Limb (tissue), 2 donors: ENCODE measurements around the gene IL24.

ENCODE experiments used
- DNase-seq, 2 donors: peaks; one replicate each; pipeline ENCODE4 v3.0.0-alpha.2; 2016; ENCODE audit errors: extremely low spot score in 2 of 2

The IL24 gene

GRCh38 chr1:206878456-206878855, 18.8 kb upstream of the IL24 start:
- no peak for DNase-seq

- no peak for DNase-seq
Measured at GRCh38 chr1:206880314-206880713, 16.9 kb upstream of the IL24 start.

DNA sequence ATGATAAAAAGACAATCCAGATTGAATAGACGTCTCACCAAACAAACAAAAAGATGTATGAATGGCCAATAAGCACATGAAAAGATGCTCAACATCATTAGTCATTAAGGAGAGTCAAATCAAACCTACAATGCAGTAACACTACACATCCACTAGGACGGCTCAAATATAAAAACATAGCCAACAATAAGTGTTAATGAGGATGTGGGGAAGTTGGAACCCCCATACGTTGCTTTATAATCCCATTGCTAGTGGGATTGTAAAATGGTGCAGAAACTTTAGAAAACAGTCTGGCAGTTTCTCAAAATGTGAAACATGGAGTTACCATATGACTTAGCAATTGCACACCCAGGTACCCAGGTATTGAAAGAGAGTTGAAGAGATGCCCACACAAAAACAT, 14.7 kb upstream of the IL24 start:
- DNase-seq, result no peak

DNA sequence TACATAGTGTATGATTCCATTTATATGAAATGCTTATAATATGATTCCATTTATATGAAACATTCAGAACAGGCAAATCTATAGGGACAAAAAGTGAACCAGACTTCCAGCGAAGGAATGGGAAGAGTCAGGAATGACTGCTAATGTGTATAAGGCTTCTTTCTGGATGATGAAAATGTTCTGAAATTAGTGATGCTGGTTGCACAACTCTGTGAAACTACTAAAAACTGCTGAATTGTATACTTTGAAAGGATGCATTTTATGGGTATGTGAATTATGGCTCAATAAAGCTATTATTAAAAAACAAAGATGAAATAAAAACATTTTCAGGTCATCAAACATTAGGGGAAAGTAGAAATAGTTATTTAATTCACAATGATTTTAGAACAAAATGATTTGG, 14.1 kb upstream of the IL24 start:
- DNase-seq, result no peak

DNA sequence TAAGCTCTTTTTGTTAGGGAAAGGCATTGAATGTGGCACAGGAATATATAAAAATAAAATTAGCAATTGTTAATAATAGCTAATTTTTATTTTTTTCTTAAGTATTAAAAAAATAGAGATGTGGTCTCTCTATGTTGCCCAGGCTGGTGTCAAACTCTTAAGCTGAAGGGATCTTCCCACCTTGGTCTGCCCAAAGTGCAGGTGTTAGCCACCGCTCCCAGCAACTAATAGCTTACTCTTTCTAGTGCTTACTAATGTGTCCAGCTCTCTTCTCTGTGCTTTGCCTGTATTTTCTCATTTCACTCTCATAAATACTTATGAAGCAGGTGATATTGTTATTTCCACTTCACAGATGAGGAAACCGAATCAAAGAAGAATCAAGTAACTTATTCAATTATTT, 13.4 kb upstream of the IL24 start:
- no peak for DNase-seq

- DNase-seq, result no peak
Measured at GRCh38 chr1:206885341-206886060, 11.7 kb upstream of the IL24 start.

GRCh38 chr1:206886831-206887230, 10.4 kb upstream of the IL24 start:
- DNase-seq, result no peak

DNA sequence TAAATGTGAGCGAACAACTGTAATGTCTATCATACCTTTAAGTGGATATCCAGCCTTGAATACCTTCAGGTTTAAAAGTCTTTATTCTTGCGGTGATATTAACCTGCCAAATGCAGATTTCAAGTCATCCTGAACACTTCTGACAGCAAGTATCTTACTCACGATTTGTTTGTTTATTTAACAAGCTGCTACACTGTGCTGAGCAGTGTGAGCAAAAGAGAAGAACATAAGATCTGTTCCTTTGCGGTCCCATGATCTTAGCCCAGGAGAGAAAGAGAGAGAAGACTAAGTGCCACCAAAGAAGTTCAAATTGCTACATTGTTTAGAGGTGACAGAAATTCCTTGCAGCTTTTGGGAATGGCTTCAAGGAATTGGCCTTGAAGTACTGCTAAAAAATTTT, 9.5 kb upstream of the IL24 start:
- DNase-seq, result no peak

GRCh38 chr1:206890125-206891060, 6.8 kb upstream of the IL24 start:
- DNase-seq, result no peak

DNA sequence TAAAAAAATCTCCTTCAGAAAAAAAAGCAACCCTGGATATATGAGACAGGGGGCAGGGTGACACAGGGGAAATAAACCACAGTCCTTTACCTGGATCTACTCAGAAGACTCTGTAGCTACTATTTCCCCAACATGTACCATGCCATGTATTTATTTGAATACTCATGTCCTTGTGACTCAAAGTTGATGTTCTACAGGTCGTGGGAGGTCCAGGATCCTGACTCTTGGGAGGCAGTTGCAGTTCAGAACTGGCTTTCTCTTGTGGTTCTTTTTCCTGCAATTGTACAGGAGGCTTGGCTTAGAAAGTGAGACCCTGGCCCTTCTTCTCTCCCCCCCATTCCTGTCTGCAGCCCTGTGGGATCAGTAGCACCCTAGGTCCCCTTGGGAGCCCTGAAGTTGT, 5.8 kb upstream of the IL24 start:
- no peak for DNase-seq

DNA sequence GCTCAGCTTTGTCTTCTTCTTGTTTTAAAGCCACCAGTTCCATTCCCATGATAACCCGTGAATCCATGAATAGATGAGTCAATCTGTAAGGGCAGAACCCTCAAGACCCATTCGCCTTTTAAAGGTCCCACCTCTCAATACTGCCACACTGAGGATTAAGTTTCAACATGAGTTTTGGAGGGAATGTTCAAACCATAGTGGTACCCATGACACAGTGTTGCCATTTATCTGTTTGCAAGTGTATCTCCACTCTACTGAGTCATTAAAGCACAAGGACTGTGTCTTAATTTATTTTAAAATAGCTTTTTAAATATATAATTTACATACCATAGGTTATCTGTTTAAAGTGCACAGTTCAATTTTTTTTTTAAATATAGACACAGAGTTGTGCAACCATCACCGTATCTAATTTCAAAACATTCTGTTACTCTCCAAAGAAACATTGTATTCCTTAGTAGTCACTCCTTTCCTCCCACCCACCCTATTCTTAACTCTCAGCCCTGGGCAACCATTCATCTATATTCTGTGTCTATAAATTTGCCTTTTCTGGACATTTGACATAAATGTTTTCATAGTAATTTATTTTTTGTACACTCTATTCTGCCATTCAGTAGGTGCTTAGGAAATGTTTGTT, 4.8 kb upstream of the IL24 start:
- DNase-seq, result no peak

DNA sequence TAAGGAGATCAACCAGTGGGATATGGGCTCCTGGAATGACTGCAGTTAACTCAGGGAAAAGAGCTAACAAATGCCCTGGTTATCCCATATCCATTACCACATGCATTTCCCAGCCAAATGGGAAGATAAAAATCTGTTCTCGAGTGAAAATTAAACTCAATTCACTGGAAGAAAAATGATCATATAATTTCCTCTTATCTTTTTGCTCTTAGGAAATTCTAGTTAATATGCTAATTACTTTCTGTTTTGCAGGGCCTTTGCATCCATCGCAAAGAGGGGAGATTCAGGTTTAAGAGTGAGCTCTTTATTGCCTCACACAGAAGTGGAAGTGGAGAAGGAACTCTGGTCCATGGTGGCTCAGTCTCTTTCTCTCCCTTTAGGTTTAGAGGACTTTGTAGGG, 3.9 kb upstream of the IL24 start:
- DNase-seq, result no peak

DNA sequence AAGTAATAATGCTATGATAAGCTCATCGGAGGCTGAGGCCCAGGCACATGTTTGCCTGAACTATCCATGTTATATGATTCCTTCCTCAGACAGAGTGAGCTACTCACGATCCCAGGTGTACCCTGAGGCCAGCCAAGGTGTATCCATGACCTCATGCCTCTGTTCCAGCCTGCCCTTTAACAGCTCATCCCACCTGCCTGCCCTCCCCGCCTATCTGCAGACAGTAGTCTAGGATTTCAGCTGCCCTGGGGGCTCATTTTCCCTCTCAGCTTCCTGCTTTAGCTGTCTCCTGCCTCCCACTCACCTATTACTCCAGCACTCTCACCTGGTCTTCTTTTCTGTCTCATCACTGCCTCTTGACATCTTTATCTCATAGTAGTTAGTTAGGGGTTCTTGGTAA, 1.9 kb upstream of the IL24 start:
- no peak for DNase-seq

DNA sequence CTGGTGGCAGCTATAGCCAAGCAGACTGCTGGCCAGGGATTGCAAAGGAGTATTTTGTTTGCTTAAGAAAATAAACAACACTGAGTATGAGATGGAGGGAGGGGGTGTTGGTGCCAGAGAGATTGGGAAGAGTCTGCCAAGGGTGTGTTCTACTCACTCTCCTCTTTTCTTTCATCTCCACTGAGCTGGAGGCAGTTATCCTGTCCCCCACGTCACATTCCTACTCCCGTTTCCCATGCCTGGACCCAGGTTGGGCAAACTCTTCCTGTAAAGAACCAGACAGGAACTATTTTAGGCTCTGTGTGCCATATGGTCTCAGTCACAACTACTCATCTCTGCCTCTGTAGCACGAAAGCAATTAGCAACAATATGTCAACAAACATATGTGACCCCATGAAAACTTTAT, 1.4 kb upstream of the IL24 start:
- DNase-seq, result no peak

DNA sequence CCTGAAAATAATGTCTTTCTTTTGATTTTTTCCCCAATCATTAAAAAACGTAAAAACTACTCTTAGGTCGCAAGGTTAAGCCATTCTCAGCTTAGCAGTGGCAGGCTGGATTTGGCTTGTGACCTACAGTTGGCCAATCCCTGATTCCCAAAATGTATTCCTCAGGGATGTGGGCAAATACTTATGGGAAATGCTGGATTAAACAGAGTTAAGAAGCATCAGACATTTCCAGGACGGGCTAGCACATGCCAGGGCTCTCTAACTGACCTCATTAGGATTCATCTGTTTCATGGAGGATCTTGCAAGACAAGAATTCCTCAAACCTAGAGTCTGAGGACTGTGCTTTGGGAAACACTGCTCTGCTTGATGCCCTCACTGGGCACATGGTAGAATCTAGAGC, 982 bp upstream of the IL24 start:
- DNase-seq, result no peak

- DNase-seq, result no peak
Measured at GRCh38 chr1:206898089-206898914, 1.1 kb downstream of the IL24 start.

DNA sequence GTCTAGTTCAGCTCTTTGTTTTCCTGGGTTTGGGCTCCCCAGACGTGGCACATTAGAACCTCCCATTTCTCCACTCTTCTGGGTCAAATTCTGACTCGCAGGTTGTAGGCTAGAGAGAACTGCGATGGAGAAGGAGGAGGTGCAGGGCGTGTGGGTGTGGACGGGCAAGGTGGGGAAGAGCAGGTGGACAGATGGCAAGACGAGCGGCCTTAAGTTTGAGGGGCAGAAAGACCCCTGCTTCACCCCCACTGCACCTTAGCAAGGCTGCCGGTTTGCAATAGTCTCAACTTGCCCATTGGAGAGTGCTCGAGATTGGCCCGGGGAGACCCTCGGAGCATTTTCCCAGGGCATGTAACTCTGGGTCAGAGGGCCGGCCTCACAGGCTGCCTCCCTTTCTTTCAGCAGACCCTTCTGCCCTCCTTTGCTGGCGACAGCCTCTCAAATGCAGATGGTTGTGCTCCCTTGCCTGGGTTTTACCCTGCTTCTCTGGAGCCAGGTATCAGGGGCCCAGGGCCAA, 1.7 kb downstream of the IL24 start:
- no peak for DNase-seq

DNA sequence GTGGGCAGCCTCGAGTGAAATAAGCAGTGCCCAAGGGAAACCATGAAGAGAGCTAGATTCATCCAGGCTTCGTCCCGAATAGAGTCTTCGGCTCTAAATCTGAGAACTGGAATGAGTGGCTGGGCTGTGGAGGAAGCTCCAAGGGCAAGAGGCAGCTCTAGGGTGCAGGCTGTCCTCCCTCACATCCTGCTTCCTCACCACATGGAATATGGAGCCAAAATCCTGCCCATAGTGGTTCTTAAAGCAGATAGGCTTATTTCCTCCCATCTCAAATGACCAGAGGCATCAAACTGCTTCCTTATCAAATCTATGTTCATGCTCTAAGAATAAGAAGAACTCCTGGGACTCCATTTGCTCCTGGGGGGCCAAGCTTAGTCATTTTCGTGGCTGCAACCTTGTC, 2.5 kb downstream of the IL24 start:
- DNase-seq, result no peak

DNA sequence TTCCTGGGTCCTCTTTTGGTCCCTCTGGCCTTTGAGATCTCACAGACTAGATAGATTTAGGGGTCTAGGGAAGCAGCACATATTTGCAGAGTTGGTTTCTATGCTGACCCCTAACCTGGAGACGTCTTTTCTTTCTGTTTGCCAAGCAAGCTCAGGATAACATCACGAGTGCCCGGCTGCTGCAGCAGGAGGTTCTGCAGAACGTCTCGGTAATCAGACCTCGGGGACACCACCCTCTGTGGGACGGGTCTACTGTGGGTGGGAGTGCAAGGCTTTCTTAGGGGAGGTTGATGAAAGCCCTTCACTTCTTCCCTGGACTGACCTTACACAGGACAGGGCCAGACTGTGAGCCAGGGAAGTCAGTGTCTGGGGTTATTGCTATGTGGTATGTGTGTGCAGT, 2.9 kb downstream of the IL24 start:
- DNase-seq, result no peak

- DNase-seq, result no peak
Measured at GRCh38 chr1:206901944-206902343, 4.7 kb downstream of the IL24 start.

DNA sequence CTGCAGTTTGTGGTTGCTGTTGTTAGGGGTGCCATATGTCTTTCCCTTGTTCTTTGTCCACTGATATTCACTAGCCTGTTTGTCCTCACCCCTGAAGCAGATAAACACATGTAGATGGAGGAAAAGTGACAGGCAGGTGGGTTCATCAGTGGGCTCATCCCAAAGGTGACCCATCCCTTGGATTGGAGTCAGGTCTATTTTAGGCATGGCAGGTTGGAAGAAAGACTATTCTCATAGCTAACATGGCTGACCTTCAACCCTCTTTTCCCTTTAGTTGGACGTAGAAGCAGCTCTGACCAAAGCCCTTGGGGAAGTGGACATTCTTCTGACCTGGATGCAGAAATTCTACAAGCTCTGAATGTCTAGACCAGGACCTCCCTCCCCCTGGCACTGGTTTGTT, 5.5 kb downstream of the IL24 start:
- no peak for DNase-seq
